NCI-H524 treated with DMSO at 0.1 percent for 48 hours (cell line): Measurements from ENCODE around the gene CCDC127.
"Not testable (repeated sequence)": the region's sequence is repeated elsewhere in the genome, so short reads cannot be mapped to it uniquely, and the experiment has no call there.

ENCODE experiments used
- DNase-seq: peaks from one replicate; lab custom pipeline; 2025; lab: John Stamatoyannopoulos, UW

CCDC127 gene

GRCh38 chr5:172421-172820, 45.5 kb downstream of the CCDC127 start:
- DNase-seq: no peak

GRCh38 chr5:171801-172331, 46.1 kb downstream of the CCDC127 start:
- no peak for DNase-seq

GRCh38 chr5:170971-171800, 46.8 kb downstream of the CCDC127 start:
- no peak for DNase-seq

GRCh38 chr5:169728-170094, 48.2 kb downstream of the CCDC127 start:
- no peak for DNase-seq

- no peak for DNase-seq
Measured at GRCh38 chr5:169071-169727, 48.8 kb downstream of the CCDC127 start.

- DNase-seq: no peak
Measured at GRCh38 chr5:167982-168660, 49.8 kb downstream of the CCDC127 start.

GRCh38 chr5:167511-167910, 50.4 kb downstream of the CCDC127 start:
- no peak for DNase-seq

- no peak for DNase-seq
Measured at GRCh38 chr5:166441-167372, 51.2 kb downstream of the CCDC127 start.

- DNase-seq: not testable (repeated sequence)
Measured at GRCh38 chr5:164783-165182, 53.2 kb downstream of the CCDC127 start.

- no peak for DNase-seq
Measured at GRCh38 chr5:164244-164643, 53.7 kb downstream of the CCDC127 start.

- no peak for DNase-seq
Measured at GRCh38 chr5:163841-164240, 54.1 kb downstream of the CCDC127 start.

- no peak for DNase-seq
Measured at GRCh38 chr5:163338-163620, 54.7 kb downstream of the CCDC127 start.

- DNase-seq: no peak
Measured at GRCh38 chr5:162565-163337, 55.2 kb downstream of the CCDC127 start.

- DNase-seq: no peak
Measured at GRCh38 chr5:162190-162564, 55.8 kb downstream of the CCDC127 start.

GRCh38 chr5:161803-162110, 56.2 kb downstream of the CCDC127 start:
- DNase-seq: no peak

- DNase-seq: no peak
Measured at GRCh38 chr5:160921-161802, 56.8 kb downstream of the CCDC127 start.

GRCh38 chr5:160173-160510, 57.8 kb downstream of the CCDC127 start:
- no peak for DNase-seq

GRCh38 chr5:159448-160172, 58.3 kb downstream of the CCDC127 start:
- no peak for DNase-seq

- DNase-seq: no peak
Measured at GRCh38 chr5:158807-159447, 59.0 kb downstream of the CCDC127 start.
